NCI-H774 (cell line): Measurements from ENCODE around the gene CCDC69.
"Not testable (repeated sequence)": the region's sequence is repeated elsewhere in the genome, so short reads cannot be mapped to it uniquely, and the experiment has no call there.

Experiments
- DNase-seq: peaks from one replicate; lab custom pipeline; 2025; lab: John Stamatoyannopoulos, UW

The CCDC69 gene

DNA sequence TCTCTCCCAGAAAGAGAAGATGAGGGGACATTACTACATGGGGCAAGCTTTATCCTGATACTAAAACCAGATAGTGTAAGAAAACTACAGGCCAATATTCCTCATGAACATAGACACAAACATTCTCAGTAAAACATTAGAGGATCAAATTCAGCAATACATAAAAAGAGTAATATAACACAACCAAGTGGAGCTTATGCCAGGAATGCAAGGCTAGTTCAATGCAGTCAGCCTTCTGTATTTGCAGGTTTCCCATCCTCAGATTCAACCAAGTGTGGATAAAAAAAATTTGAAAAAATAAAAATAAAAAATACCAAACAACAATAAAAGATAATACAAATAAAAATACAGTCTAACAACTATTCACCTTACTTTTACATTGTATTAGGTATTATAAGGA is 31.3 kb downstream of the CCDC69 start:
- no peak for DNase-seq

DNA sequence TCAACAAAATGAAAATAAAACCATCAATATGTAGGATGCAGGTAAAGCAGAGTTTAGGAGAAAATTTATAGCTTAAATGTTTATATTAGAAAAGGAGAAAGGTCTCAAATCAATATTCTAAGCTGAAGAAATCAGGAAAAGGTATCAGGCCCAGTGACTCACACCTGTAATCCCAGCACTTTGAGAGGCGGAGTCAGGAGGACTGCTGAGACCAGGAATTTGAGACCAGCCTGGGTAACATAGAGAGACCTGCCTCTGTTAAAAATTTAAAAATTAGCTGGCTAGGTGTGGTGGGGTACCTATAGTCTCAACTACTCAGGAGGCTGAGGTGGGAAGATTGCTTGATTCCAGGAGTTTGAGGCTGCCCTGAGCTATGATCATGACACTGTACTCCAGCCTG is 32.2 kb downstream of the CCDC69 start:
- no peak for DNase-seq

DNA sequence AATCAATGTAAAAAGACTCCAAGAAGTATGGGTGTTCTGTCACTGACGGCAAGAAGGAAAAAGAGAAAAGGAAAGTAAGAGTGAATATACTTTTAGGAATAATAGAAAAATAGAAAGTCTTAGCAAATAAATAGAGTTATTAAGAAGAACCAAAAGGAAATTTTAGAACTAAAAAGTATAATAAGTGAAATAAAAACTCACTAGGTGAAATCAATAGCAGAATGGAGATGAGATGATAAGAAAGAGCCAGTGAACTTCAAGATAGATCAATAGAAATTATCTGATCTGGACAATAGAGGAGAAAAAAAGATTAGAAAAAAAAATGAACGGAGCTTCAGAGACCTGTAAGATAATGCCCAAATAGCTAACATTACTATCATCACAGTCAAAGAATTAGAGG is 34.7 kb downstream of the CCDC69 start:
- DNase-seq: no peak

DNA sequence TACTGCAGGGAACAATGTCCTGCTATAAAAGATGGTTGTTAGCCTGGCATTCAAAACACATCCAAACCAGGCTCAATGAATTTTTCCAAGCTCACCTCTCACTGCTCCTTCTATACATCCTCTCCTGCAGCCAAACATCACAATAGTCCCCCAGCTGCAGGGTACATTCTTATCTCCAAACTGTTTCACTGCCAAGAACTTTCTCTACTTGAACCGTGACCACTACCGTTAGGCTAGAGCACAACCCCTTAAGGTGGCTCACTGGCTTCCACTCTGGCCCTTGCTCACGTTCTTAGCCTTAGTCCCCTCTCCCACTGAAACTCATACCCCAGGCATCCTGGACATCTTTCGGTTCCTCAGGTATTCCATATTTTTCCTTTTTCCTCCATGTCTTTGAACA is 37.4 kb downstream of the CCDC69 start:
- no peak for DNase-seq

DNA sequence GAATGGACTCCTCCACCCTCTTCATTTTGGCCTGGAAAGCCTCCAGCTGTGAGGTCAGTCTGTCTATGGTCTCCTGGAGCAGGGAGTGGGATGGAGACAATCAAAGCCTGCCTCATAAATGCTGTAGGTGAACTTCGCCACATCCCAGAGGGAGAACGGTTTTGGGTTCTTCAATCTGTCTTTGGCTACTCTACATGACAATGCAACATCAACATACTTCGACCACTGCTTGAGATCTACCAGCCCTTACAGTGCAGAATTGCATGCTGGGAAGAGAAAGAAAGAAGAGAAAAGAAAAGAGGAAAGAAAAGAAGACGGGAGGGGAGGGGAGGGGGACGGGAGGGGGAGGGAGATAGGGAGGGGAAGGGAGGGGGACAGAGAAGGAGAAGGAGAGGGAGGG is 37.8 kb downstream of the CCDC69 start:
- no peak for DNase-seq

DNA sequence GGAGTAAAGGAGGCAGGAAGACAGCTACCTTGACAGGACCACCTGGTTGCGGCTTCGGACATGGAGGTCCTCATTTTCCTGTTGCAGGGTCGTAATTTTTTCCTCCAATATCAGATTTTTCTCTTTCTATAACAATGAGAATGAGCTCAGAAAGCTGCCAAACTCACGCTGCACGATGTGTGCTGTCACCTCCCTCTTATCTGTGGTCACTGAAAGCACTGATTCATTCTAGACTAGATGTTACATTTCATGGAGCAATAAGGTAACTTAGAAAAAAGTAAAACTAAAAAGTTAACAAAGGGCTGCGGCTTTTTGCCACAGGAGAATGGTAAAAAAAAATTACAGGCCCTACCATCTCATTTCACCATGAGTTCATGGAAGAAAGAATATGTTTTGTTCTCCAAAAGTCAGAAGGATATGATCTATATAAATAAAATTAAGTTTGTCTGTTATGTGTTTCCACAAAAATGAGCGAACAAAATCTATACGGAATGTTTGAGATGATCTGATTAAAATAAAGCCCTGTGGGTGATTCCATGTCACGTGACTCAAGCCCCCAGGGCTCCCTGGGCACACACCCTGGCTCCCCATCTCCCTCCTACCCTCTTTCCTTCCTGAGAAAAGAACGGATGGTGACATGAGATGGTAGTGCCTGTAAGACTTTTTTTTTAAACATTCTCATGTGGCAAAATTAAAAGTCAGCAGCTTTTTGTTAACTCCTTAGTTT is 39.4 kb downstream of the CCDC69 start:
- DNase-seq: no peak

DNA sequence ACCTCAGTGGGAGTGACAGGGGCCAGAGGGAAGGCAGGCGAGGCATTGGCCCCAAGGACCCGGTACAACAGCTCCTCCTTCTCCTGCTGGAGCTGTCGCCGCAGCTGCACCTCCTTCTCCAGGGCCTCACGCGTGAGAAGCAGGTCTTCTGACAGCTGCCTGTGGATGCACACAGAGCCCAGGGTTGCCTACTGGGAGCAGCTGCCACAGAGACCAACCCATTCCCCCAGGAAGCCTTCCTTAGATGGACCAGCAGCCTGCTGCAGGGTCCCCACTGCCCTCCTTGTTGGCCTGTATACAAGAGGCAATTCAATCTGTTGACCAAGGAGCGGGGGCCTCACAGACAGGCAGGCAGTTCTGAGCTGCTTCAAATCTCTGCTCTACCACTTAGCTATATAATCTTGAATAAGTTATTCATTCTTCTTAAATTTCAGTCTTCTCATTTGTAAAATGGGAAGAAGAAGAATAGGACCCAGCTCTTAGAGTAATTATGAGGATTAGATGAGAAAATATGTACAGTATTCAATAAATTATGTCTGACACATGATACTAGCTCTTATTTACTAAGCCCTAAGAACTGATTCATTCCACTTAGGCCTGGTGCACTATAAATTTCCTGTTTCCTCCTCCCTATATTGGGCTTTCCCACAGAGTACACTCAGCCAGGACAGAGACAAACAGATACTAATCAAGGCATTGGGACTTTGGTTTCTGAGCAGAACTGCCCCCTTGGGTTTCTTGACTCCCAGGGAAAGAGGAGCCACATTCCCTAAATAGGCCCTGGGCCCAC is 40.2 kb downstream of the CCDC69 start:
- no peak for DNase-seq

DNA sequence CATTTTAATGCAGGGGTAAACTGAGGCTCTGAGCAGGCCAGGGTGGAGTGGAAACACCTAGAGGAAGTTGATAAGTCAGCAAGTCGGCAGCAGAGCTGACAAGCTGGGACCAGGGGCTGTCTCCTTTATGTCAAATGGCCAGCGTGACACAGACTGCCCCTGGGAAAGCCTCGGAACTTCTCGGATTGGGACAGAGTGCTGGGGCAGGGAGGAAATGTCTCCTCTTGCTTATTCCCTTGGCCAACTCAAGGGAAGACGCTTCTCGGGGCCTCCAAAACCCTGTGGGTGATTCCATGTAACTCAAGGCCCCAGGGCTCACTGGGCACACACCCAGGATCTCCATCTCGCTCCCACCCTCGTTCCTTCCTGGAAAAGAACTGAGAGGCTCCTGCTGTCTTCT is 40.9 kb downstream of the CCDC69 start:
- DNase-seq: no peak

DNA sequence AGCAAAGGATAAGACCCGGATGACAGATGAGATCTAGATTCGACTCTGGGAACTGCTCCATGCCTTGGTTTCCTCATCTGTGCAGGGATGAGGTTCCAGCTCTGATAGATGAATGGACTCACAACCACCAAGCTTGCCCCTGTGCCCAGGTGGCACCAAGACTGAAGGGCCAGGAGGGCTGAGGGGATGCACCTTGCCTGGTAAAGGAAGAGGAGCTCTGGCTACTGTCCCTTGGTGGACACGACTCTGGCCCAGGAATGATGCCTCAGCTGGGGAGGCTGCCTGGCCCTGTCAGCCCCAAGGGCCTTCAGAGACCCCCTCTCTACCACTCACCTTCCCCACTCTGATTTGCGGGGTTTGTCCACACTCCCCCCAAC is 41.4 kb downstream of the CCDC69 start:
- DNase-seq: no peak

DNA sequence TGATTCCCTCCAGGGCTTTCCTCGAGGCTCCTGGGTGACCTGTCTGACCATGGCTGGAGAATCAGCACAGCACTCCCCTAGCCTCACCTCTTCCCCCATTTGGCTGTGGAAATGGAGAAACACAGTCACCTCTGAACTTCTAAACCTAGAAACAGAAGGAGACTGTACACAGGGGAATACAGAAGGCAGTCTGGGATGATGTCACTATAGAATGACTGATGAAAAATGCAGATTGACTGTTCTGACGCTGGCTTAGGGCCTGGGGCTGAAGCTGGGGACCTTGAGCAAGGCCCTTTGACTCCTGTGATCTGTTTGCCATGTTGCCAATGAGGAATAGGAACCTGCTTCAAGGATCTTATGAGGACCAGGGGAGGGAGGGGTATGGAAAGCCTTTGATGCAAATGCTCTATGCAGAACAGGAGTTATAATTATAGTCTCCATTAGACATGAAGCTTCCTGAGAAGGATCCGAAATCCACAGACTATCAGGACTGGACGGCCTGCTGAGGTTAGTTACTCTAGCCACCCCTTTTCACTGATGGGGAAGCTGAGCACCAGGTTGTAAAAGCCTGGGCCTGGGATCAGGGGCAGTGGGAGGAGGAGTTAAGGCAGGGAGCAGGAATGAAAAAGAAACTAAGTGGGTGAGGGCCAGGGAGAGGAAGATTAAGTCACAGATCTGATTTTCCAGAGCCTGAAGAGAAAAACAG is 41.9 kb downstream of the CCDC69 start:
- DNase-seq: no peak

DNA sequence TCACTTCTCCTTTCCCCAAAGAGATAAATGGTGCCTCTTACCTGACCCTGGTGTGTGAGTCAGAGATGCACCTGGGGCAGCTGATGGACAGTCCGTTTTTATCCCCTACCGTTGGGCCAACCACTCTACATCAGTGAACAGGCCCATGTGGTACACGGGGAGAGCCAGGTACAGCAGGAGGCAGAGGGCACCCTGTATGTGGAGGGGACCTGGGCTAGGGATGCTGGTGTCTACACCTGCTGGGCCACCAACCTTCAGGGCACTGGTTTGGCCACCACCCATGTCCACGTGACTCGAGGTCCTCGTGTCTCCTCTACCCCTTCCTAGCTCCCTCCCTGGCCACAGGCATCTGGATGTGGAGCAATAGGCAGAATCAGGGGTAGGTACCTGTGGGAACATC is 43.6 kb downstream of the CCDC69 start:
- DNase-seq: no peak

DNA sequence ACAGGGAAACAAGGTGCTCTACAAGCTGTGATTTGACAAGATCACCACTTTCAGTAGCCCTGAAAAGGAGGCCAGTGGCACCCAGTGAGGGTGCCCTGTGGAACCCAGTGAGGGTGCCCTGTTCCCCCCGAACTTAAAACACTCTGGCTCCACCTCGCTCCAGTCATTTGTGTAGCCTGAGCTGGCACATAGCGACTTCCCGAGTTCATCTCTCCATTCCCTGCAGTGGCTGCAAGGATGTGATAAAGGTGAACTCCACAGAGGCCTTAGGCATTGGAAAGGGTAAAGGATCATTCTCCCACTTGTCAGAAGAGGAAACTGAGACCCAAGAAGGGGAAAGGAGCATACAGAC is 44.4 kb downstream of the CCDC69 start:
- no peak for DNase-seq

DNA sequence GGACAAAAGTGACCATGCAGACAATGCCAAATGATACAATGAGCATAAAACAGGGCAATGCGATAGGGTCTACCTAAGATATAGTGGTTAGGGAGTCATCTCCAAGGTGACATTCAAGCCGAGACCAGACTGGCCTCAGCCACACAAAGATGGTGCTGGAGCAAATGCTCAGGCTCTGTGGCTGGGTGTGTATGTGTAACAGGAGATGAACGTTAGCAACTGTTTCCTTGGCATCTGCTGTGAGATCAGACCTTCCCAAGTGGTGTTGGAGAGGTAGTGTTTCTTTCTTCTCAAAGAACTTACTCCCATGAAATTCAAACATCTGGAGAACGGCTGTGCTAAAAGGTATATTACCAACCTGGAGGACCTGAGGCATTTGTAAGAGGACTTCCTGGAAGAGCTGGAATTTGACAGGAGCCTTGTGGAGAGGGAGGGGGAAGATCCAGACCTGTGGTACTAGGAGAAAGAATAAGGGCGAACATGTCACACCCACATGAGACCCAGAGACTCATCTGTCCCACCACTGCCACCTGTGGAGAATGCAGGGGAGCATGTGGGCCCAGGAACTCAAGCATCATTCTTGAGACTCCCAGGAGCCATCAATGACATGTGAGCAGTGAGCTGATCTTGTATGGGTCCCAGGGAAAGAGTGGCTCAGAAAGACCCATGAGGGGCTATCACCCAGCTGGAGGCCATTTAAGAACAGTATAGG is 45.0 kb downstream of the CCDC69 start:
- DNase-seq: no peak

DNA sequence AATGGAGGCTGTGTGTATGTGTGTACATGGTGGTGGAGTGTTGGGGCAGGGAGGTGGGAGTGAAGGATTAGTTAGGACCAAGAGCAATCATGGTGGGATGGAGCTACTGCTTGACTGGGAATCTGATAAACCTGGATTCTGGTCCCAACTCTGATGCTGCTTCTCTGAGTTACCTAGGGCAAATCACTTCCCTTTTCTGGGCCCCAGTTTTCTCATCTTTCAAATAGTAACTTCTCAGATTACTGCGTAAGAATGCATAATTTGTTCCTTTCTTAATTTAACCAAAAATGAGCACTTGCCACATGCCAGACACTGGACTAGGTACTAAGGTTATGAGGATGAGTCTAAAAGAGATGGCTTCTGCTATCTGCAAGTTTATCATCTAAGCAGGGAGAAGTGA is 45.5 kb downstream of the CCDC69 start:
- DNase-seq: no peak

DNA sequence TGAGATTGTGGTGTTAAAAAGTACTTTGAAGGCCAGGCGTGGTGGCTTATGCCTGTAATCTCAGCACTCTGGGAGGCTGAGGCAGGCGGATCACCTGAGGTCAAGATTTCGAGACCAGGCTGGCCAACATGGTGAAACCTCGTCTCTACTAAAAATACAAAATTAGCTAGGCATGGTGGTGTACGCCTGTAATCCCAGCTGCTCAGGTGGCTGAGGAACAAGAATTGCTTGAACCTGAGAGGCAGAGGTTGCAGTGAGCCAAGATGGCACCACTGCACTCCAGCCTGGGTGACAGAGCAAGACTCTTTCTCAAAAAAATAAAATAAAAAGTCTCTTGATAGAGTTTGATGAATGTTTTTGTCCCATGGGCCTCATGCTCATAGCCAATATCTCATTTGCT is 47.6 kb downstream of the CCDC69 start:
- not testable (repeated sequence) for DNase-seq

DNA sequence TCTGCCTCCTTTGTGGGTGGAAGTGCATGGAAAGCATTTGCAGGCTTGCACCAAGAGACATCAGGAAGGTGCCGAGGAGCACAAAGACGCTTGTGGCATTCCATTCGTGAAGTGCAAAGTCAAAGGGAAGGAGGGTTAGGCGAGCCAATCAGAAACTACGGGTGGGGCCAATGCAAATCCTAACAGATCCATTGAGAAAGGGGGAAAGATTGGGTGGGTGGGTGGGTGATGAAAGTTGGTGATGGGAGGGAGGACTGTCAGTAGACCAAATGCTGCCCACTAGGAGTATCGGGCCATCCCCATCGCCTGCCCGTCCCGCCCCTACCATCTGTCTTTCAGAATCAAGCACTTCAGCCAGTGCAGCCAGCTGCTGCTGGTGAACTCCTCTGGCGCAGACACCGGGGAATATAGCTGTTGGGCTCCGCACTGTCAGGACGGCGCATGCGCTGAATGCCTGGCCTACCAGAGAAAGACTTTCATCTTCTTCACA is 49.2 kb downstream of the CCDC69 start:
- peak; percentile 63 for DNase-seq

DNA sequence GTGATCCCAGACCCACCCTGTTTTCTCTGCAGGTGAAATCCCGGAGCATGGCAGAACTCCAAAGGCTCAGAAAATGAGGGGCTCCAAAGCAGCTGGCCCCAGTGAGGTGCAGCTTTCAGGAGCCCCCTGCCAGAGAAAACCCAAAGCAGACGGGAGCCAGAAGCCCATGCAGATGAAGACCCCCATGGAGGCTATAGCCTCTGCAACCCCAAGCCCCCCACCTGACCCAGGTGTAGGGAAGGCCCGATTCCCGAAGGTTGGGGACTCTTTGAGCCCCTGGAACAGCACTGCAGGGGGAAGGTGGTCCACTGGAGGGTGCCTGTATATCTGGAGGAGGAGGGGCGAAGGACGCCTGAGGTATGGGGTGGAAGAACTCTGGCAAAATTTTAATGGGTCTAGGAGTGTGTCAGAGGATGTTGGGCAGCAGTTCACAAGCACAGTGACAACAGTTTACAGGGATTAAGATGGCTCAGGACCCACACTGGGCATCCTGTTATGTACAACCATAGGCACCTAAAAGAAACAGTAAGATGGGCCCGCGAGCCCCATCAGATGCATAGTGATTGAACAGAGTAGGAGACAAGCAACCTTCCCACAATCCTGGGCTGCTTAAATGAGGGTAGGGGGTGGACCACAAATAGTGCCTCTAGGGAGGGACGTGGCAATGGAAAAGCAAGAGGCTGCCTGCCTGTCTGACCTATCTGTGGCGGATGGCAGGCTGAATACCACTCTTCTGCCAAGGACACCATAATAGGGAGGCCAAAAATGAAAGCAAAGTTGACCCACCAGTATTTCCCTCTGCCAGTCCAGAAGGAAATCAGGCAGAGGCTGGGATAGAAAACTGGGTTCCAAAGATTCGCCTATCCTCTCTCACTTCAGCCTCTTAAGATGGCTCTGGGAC is 49.9 kb downstream of the CCDC69 start:
- no peak for DNase-seq

DNA sequence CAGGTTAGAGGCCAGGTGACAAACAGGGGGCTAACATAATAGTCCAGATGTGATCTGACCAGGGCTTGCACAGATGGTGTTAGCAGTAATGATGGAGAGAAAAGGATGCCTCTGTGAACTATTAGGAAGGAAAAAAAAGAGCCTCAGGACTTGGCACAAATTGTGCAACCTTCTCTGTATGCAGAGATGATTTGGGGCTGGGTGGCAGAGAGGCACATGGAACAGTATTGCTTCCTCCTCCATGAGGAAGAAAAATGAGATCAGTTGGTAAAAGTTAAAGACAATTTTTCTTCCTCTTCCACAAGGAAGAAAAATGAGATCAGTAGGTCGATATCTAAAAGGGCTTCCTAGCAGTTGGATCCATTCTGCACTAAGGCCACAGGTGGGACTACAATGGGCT is 52.4 kb downstream of the CCDC69 start:
- no peak for DNase-seq

DNA sequence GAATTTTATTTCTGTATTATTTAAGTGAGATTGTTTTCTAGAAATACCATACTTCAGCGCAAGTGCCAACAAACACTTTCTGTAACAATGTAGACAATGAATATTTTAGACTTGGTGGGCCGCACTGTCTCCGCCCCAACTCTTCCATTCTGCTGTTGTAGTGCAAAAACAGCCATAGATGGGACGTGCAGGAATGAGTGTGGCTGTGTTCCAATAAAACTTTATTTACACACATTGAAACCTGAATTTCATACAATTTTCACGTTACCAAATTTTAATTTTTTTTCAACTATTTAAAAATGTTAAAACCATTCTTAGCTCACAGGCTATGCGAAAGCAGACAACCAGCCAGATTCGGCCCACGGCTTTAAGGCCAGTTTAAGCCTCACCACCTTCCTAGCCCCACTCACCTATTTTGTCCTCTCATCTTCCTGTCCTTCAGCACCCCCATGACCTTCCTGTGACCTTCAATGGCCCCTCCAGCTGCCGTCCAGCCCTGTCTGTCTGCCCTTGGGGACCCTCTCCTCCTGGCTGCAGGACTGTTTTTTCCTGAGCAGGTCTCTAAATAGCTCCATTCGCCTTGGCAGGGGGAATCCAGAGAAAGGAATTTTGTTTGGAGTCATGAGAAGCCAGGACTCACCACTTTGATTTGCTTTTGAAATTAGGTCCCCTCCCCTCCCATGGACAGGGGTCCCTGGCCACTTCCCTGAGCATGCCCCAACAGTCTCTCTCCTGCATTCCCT is 55.1 kb downstream of the CCDC69 start:
- DNase-seq: no peak

DNA sequence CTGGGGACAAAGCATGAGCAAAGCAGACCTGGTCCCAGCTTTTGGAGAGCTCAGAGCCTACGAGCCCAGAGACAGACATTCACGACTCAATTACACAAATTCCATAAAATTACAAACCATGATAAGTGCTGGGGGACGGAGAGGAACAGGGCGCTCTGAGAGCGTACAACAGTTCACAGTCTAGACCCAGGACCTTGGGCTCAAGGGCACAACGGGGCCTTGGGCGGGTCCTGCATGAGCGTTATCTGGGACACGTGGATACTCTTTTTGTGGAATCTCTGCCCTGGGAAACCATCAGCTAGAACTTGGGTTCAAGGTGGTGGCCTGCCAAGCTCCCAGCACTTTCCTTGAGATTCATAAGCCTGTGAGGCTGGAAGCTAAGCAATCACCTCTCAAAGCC is 56.9 kb downstream of the CCDC69 start:
- DNase-seq: no peak
